SK-N-SH treated with all-trans-retinoic acid at 6 μM for 48 hours (cell line): ENCODE measurements around the gene SDK1.

Source experiments
- ARNTL ChIP-seq: fragments of 450-650 bp; formaldehyde crosslinking; IDR thresholded peaks from 2 replicates; pipeline ENCODE4 v1.5.0; 2020; ENCODE audit warnings: low read depth, mild to moderate bottlenecking, moderate library complexity, borderline replicate concordance
- ZNF565 ChIP-seq: fragments of 450-650 bp; formaldehyde crosslinking; conservative IDR thresholded peaks from 2 replicates; pipeline ENCODE4 v1.5.0; 2020; ENCODE audit warnings: low read depth, mild to moderate bottlenecking, moderate library complexity
- TF ChIP-seq, protein P1 (sequence below): fragments of 250-450 bp; sonication (Bioruptor Pico); IDR thresholded peaks from 2 replicates; pipeline ENCODE4 v1.5.0; 2020; ENCODE audit warnings: mild to moderate bottlenecking, moderate library complexity
- TF ChIP-seq, protein P2 (sequence below): fragments of 250-450 bp; sonication (Bioruptor Pico); IDR thresholded peaks from 2 replicates; pipeline ENCODE4 v1.5.1; 2020; ENCODE audit warnings: low read depth, mild to moderate bottlenecking, moderate library complexity
- TF ChIP-seq, protein P3 (sequence below): fragments of 250-450 bp; sonication (Bioruptor Pico); IDR thresholded peaks from 2 replicates; pipeline ENCODE4 v1.8.0; 2020; ENCODE audit warnings: mild to moderate bottlenecking, moderate library complexity, borderline replicate concordance

DNA sequence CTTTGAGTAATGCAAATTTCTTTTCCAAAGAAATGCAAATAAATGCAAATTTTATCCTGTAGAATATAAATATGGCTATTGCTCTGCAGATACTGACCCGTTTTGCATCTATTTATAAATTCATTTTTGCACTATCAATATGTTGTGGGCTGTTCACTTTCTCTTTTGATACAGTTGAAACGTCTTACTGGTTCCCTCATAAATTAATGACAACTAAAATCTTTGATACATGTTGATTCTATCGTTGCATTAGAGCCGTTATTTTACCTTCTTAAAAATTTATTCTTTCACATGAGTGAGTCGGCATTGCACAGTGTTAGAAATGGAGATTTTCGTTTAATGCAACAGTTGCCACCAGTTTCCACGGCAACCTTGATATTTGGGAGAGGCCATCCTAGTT is 691.8 kb downstream of the SDK1 start:
- no peak for TF ChIP-seq ZNF565
- TF ChIP-seq, protein P1, sequence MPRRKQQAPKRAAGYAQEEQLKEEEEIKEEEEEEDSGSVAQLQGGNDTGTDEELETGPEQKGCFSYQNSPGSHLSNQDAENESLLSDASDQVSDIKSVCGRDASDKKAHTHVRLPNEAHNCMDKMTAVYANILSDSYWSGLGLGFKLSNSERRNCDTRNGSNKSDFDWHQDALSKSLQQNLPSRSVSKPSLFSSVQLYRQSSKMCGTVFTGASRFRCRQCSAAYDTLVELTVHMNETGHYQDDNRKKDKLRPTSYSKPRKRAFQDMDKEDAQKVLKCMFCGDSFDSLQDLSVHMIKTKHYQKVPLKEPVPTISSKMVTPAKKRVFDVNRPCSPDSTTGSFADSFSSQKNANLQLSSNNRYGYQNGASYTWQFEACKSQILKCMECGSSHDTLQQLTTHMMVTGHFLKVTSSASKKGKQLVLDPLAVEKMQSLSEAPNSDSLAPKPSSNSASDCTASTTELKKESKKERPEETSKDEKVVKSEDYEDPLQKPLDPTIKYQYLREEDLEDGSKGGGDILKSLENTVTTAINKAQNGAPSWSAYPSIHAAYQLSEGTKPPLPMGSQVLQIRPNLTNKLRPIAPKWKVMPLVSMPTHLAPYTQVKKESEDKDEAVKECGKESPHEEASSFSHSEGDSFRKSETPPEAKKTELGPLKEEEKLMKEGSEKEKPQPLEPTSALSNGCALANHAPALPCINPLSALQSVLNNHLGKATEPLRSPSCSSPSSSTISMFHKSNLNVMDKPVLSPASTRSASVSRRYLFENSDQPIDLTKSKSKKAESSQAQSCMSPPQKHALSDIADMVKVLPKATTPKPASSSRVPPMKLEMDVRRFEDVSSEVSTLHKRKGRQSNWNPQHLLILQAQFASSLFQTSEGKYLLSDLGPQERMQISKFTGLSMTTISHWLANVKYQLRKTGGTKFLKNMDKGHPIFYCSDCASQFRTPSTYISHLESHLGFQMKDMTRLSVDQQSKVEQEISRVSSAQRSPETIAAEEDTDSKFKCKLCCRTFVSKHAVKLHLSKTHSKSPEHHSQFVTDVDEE (CRISPR knock-in tag), result no peak
- TF ChIP-seq, protein P2, sequence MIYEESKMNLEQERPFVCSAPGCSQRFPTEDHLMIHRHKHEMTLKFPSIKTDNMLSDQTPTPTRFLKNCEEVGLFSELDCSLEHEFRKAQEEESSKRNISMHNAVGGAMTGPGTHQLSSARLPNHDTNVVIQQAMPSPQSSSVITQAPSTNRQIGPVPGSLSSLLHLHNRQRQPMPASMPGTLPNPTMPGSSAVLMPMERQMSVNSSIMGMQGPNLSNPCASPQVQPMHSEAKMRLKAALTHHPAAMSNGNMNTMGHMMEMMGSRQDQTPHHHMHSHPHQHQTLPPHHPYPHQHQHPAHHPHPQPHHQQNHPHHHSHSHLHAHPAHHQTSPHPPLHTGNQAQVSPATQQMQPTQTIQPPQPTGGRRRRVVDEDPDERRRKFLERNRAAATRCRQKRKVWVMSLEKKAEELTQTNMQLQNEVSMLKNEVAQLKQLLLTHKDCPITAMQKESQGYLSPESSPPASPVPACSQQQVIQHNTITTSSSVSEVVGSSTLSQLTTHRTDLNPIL (CRISPR knock-in tag), result no peak
- TF ChIP-seq, protein P3, sequence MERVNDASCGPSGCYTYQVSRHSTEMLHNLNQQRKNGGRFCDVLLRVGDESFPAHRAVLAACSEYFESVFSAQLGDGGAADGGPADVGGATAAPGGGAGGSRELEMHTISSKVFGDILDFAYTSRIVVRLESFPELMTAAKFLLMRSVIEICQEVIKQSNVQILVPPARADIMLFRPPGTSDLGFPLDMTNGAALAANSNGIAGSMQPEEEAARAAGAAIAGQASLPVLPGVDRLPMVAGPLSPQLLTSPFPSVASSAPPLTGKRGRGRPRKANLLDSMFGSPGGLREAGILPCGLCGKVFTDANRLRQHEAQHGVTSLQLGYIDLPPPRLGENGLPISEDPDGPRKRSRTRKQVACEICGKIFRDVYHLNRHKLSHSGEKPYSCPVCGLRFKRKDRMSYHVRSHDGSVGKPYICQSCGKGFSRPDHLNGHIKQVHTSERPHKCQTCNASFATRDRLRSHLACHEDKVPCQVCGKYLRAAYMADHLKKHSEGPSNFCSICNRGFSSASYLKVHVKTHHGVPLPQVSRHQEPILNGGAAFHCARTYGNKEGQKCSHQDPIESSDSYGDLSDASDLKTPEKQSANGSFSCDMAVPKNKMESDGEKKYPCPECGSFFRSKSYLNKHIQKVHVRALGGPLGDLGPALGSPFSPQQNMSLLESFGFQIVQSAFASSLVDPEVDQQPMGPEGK (CRISPR knock-in tag), result no peak
- TF ChIP-seq ARNTL (CRISPR knock-in tag), result no peak
